IgD-negative memory B cell (primary cell): ENCODE data around the gene EML1. TPM values are rescaled to one million over a fixed set of nuclear protein-coding genes. Genes with fewer than 3 reads are reported as not detected.

Experiments
- H3K27ac Mint-ChIP-seq, 3 donors: one replicate each; pipeline ENCODE4 v1.8.0; 2020 to 2022; ENCODE audit warnings: mild to moderate bottlenecking in 3 of 3, mixed read lengths in 3 of 3, moderate library complexity in 1 of 3
- H3K27me3 Mint-ChIP-seq: one replicate; pipeline ENCODE4 v1.8.0; 2021; ENCODE audit warnings: mixed read lengths
- H3K36me3 Mint-ChIP-seq: one replicate; pipeline ENCODE4 v1.8.0; 2020; ENCODE audit warnings: mild to moderate bottlenecking, mixed read lengths
- H3K4me1 Mint-ChIP-seq, 3 donors: one replicate each; pipeline ENCODE4 v1.8.0; 2020 to 2022; ENCODE audit warnings: mixed read lengths in 3 of 3, mild to moderate bottlenecking in 1 of 3
- H3K4me3 Mint-ChIP-seq, 4 donors: one replicate each; pipeline ENCODE4 v1.8.0; 2020 to 2022; ENCODE audit warnings: mild to moderate bottlenecking in 4 of 4, mixed read lengths in 4 of 4, moderate library complexity in 3 of 4
- H3K9me3 Mint-ChIP-seq, 3 donors: one replicate each; pipeline ENCODE4 v1.8.0; 2020 to 2021; ENCODE audit warnings: mixed read lengths in 3 of 3, mild to moderate bottlenecking in 1 of 3
- polyA plus RNA-seq: library from polyadenylated mRNA; unstranded; fragments of 300-500 nt; fragmentation: Illumina TruSeq; gene quantifications from one replicate; pipeline ENCODE4 v1.2.3, GENCODE V29; 2021

EML1 gene
- polyA plus RNA-seq, 1 donor from 2014 or later = not detected

DNA sequence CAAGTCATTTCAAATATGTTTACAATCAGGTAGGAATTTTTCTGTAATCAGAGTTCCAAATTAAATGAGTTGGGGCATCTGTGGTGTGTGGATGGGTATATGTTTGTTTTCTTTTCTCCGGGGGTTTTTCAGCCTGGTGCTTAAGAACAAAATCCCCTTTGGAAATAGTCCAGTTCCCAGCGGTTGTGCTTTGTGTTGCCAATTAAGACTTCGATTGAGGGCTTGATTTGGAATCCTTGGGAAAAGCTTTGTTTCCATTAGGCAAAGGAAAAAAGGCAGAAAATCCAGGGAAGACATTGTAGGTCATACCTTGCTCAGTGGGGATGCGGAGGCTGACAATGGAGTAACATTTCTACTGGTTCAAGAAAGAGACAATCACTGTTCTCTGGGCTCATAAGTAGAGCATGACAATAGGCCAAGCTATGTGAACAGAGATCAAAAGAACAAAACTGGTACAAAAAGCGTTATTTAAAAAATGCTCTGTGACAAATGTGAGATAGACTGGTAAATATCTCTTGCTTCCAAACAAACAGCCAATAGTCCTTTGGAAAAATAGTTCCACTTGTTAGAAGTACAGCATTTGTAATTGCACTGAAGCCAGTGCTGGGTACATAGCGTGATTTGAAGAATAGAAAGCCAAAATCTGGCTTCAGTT is 79.7 kb downstream of the EML1 start:
- peaks cover 20% of the 10 kb centered on the region for H3K27me3 Mint-ChIP-seq

DNA sequence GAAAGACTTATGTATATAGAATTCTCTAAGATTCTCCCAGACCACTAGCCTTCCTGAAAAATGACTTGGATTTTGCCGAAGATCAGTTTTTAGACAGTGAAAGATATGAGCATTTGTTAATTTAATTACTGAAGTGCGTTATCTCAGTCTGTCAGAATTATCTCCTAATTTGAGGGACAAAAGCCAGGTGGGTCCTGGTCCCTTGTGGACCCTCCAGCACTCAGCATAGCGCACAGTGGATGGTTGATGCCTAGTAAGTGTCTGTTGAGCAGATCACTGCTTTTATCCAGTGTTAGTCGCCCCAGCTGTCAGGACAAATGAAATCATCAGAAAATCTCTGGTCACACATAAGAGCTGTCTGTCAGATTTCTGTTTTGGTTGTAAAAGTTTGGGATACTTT is 80.4 kb downstream of the EML1 start:
- Mint-ChIP-seq H3K9me3 (no peaks in the 10 kb centered on the region), H3K27ac (no peak overlapping the region), H3K4me1 (no peaks in the 10 kb centered on the region), H3K27me3 (peaks cover 20% of the 10 kb centered on the region), H3K36me3 (no peaks in the 10 kb centered on the region), H3K4me3 (no peak overlapping the region)

More for the DNA sequence above, 79.7 kb downstream of the EML1 start:
- Mint-ChIP-seq H3K27ac (no peak overlapping the region), H3K9me3 (no peaks in the 10 kb centered on the region), H3K36me3 (no peaks in the 10 kb centered on the region), H3K4me1 (no peaks in the 10 kb centered on the region), H3K4me3 (no peak overlapping the region)

DNA sequence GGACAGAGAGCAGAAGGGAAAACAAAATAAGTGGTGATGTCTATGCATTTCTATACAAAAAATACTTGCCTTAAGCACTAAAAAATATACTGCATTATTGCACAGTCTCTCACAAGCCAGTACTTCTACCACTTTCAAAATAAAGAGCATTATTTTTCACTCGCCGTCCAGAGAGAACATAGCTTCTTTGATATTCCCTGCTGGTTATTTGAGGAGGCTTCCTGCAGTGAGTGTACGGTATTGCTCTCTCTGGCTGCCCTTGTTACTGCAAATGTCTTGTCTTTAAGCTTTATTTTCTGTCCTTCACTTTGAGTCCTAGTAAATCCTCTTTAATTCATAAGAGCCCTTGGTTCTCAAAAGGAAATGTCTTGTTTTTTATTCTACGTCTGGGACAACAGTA is 81.1 kb downstream of the EML1 start:
- Mint-ChIP-seq H3K27me3 (peaks cover 18% of the 10 kb centered on the region), H3K4me1 (no peaks in the 10 kb centered on the region), H3K9me3 (no peaks in the 10 kb centered on the region), H3K4me3 (no peak overlapping the region), H3K36me3 (no peaks in the 10 kb centered on the region), H3K27ac (no peak overlapping the region)

DNA sequence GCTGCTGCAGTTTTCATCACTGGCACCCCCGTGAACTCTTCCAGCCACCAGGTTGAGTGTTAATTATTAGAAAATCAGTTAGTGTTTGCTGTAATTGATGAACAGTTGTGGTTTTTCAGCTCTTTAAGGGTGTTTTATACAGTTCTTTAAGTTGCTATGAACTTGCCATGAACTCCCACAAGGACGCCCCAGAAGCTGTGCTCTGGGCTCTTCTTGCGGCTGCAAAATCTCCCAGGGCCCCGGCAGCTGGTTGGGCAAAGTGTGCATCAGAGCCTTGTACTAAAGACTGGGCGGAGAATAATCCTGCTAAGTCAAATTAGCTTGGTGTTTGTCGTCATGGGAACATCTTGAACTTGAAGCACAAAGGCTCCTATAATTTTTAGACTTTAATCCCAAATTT is 82.2 kb downstream of the EML1 start:
- H3K4me1 Mint-ChIP-seq = no peaks in the 10 kb centered on the region
- no peak overlapping the region for H3K27ac Mint-ChIP-seq
- H3K27me3 Mint-ChIP-seq = peaks cover 17% of the 10 kb centered on the region

DNA sequence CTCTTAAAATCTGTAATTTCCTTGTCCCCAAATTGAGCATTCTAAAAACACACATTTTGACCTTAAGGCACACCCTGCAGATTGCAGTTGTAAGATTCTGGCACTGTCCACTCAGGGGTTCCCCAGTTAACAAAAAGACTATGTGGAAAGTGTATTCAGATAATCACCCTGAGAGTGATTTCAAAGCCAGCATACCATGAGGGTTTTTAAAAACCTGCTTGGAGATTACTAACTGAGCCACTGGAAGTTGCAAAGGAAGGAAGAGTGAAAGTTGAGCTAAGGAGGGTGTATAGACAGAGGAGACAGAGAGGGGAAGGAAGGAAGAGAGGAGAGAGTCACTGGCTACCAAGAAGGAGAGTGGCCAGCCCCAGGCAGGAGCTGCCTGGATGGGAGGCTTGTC is 82.6 kb downstream of the EML1 start:
- H3K9me3 Mint-ChIP-seq = no peaks in the 10 kb centered on the region
- peaks cover 17% of the 10 kb centered on the region for H3K27me3 Mint-ChIP-seq
- no peak overlapping the region for H3K4me3 Mint-ChIP-seq
- H3K27ac Mint-ChIP-seq = no peak overlapping the region
- no peaks in the 10 kb centered on the region for H3K36me3 Mint-ChIP-seq
- no peaks in the 10 kb centered on the region for H3K4me1 Mint-ChIP-seq

More for the DNA sequence above, 82.2 kb downstream of the EML1 start:
- H3K9me3 Mint-ChIP-seq = no peaks in the 10 kb centered on the region
- H3K36me3 Mint-ChIP-seq = no peaks in the 10 kb centered on the region
- no peak overlapping the region for H3K4me3 Mint-ChIP-seq

DNA sequence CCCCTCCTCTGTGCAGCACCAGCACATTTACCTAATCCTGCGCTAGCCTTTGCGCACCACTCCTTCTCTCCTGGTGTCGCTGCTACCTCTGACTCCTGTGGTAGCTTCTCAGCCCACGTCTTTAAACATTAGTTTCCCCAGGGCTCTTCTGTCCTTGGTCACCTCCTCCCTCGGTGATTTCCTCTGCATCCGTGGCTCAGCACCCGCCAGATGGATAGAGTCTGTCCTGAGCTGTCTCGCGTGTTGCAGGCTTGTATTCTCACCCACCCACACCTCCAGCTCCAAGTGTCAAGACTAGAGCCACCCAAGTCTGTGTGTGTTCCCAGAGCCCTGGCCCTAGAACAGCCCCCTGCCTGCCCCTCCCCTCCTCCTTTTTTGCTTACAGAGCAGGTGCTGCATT is 83.2 kb downstream of the EML1 start:
- H3K27me3 Mint-ChIP-seq = peaks cover 17% of the 10 kb centered on the region
- H3K4me1 Mint-ChIP-seq = no peaks in the 10 kb centered on the region
- no peak overlapping the region for H3K4me3 Mint-ChIP-seq
- no peaks in the 10 kb centered on the region for H3K9me3 Mint-ChIP-seq
- H3K36me3 Mint-ChIP-seq = no peaks in the 10 kb centered on the region
- H3K27ac Mint-ChIP-seq = no peak overlapping the region

DNA sequence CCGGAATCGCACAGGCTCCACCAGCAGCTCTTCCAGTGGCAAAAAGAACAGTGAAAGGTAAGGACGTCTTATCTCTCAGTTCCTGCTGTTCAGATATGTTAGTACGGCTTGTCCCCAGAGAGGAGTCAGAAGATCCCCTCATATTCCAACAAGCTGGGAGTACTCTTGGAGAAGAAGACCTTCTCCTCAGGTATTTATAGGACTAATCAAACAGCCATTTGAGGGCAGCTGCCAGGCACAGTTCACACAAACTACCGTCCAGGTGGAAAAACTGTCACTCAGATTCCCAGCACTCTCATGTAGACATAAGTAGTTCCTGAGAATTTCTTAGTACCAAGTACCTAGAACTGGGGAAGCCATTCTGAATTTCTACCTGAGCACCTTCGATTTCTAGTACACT is 85.3 kb downstream of the EML1 start:
- peaks cover 11% of the 10 kb centered on the region for H3K27me3 Mint-ChIP-seq
- H3K9me3 Mint-ChIP-seq = no peaks in the 10 kb centered on the region

DNA sequence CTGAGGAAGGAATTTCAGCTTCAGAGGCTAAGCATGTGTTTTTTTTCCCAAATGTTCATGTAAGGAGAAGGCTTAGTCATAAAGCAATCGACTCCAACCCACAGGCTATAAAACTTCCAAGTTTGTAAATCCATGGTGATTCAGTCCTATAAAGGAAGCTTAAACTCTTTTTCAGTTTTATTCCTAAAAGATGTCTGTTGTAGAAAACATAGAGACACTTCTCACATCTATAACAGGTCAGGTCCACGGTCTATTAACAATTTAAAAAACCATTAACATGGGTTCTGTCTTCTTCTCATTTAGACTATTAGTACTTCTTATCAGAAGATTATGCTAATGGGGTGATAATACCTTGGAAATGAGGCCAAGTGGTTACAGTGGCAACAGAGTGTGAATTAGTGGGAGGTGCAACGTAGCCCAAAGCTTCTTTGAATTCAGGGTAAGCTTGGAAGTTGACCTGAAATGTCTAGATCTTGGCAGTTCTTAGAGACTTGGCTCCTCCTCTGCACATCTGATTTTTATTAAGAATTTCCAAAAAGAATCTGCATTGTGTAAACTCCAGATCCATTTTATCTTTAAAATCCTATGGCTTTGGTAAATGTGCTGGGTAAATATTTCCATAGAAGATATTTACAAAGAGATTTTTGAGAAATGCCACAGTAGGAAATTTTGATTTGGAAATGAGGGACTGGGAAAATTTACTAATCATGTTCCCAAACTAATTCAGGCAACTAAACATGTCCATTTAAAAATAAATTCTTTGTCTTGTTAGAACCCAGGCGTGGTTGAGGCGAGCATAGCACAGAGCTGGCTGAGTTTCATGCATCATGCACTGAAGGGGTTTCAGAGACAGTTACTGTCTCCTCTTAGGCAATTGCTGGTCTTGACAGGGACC is 86.4 kb downstream of the EML1 start:
- Mint-ChIP-seq H3K36me3 (no peaks in the 10 kb centered on the region), H3K27ac (no peak overlapping the region)

More for the DNA sequence above, 85.3 kb downstream of the EML1 start:
- no peaks in the 10 kb centered on the region for H3K4me1 Mint-ChIP-seq
- no peak overlapping the region for H3K27ac Mint-ChIP-seq
- H3K4me3 Mint-ChIP-seq = no peak overlapping the region
- H3K36me3 Mint-ChIP-seq = no peaks in the 10 kb centered on the region

DNA sequence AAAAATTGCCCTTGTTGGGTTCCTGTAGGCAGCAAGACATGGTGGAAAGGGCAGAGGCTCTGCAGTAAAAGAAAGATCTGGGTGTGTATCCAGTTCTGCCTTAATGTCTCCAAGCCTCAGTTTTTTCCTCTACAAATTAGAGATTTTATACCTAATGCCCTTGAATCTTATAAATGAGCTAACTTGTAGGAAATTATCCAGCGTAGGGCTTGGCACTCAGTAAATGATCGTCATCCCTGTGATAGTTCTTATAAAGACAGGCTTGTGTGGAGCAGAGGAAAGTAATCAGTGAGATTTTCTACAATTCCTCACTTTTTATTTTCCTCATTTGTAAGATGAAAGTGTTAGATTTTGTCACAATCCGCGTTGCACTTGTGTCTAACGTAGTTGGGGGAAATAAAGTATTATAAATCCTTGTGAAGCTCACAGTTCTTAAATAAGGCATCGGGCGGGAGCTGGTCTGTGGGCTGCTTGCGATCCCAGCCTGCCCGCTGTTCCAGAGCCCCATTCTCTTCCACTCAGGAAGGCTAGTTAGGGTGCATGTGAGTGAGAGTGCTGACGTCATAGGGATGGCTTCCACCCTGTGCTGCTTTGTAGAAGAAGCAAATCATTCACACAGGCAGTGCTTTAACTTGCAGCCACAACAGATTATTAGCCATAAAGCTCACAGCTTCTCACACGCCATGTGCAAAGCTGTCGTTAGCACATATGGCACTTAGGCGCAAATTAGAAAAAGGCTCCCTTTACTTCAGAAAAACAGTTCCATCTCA is 87.6 kb downstream of the EML1 start:
- no peaks in the 10 kb centered on the region for H3K9me3 Mint-ChIP-seq
- H3K27me3 Mint-ChIP-seq = peaks cover 9% of the 10 kb centered on the region
- H3K27ac Mint-ChIP-seq = no peak overlapping the region
- H3K36me3 Mint-ChIP-seq = no peaks in the 10 kb centered on the region
- no peaks in the 10 kb centered on the region for H3K4me1 Mint-ChIP-seq
- H3K4me3 Mint-ChIP-seq = no peak overlapping the region

More for the DNA sequence above, 86.4 kb downstream of the EML1 start:
- peaks cover 11% of the 10 kb centered on the region for H3K27me3 Mint-ChIP-seq
- no peaks in the 10 kb centered on the region for H3K9me3 Mint-ChIP-seq
- H3K4me1 Mint-ChIP-seq = no peaks in the 10 kb centered on the region
- H3K4me3 Mint-ChIP-seq = no peak overlapping the region

DNA sequence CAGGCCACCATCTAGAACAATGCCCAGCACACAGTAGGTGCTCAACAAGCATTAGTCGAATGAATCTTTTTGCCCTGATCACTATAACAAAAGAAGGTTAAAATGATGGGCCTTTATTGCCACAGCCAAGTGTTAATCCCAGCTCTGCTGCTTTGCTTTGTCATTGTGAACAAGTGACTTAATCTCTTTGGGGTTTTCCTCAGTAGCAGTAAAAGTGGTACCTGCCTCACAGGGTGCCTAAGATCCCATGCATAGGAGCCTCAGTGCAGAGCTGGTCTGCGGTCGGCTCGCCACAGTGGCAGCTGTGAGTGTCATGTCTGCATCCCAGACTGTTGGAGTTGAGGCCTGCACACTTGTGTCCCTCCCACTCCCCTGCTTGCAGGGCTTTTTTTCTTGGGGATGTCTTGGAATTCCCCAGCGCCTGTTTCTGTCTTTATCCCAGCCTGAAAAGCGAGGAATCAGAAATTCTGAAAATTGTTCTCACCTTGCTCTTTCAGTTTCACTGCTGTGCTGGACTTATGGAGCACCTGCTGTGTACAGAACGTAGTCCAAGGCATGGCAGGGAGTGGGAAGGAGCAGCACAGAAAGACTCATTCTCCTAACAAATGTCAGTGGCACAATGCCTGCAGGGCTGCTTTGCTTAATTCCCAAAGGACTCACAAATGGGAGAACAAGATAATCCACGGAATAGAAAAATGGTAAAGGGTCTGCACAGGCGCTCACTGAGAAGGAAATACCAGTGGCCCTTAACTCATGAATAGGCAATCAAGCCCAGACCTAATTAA is 90.8 kb downstream of the EML1 start:
- H3K9me3 Mint-ChIP-seq = no peaks in the 10 kb centered on the region
- no peaks in the 10 kb centered on the region for H3K4me1 Mint-ChIP-seq
- peak overlapping the region in 1 of 3 donors; percentile 20 for H3K27ac Mint-ChIP-seq

DNA sequence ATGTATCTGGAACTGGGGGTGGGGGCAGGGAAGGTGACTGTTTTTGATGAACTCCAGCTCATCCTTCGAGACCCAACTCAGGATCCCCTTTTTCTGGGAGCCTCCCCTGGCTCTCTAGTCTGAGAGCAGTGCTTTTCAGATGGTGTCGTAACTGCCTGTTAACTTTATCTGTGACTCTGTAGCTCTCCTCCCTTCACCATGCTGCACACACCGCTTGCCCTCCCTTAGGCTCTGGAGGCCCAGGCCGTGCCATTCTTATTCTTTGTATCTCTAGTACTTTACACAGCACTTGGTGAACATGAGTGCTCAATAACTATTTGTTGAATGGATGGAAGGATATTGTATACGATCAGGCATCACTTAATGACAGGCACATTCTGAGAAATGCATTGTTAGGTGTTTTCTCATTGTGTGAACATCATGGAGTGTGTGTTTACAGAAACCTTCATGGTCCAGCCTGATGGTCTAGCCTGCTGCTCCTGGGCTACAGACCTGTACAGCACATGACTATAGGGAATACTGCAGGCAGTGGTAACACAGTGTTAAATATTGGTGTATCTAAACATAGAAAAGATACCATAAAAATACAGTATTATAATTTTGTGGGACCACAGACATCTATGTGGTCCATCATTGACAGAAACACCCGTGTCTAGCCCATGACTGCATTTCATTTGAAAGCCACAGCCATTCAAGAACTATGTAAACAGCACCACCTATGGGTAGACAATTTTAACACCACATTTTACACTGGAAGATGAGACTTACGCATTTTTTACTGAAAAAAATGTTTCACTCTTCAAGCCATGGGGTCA is 91.8 kb downstream of the EML1 start:
- no peak overlapping the region for H3K27ac Mint-ChIP-seq

More for the DNA sequence above, 90.8 kb downstream of the EML1 start:
- H3K27me3 Mint-ChIP-seq = peaks cover 6% of the 10 kb centered on the region
- no peaks in the 10 kb centered on the region for H3K36me3 Mint-ChIP-seq
- no peak overlapping the region for H3K4me3 Mint-ChIP-seq

DNA sequence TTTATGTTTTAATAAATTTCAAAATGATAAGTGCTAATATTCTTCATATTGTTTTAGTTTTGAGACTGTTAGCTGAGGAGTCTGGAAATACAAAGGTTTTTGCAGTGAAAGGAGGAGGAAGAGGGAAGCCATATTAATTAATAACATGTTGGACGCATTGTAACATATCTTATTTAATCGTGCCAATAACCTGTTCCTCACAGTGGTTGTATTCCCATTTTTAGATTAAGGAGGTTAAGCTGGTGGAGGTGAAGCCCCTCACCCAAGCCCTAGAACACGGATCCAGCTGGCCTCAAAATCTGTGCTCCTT is 92.4 kb downstream of the EML1 start:
- H3K4me3 Mint-ChIP-seq = no peak overlapping the region
- no peak overlapping the region for H3K27ac Mint-ChIP-seq
- no peaks in the 10 kb centered on the region for H3K9me3 Mint-ChIP-seq
- H3K36me3 Mint-ChIP-seq = no peaks in the 10 kb centered on the region
- peaks cover 4% of the 10 kb centered on the region for H3K27me3 Mint-ChIP-seq
- H3K4me1 Mint-ChIP-seq = no peaks in the 10 kb centered on the region

More for the DNA sequence above, 91.8 kb downstream of the EML1 start:
- H3K4me3 Mint-ChIP-seq = no peak overlapping the region
- no peaks in the 10 kb centered on the region for H3K36me3 Mint-ChIP-seq
- H3K4me1 Mint-ChIP-seq = no peaks in the 10 kb centered on the region
- no peaks in the 10 kb centered on the region for H3K9me3 Mint-ChIP-seq
- peaks cover 6% of the 10 kb centered on the region for H3K27me3 Mint-ChIP-seq

DNA sequence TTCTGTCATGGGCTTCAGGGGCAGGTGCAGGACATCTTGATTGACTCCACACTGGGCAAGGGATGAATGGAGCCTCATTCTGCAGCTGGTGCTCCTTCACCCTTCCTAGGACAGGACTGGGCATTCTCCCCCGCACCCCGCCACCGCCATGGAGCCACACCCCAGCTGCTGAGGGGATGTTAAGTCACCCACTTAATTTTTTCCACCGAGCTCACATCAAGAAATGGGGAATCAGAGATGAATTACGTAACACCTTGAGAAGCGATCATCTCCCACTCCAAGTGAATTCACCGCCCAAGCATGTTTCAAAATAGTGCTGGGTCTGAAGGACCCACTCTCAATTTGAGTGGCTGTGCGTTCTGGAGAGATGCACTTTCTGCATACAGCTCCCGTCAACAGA is 94.2 kb downstream of the EML1 start:
- H3K4me3 Mint-ChIP-seq = no peak overlapping the region
- H3K36me3 Mint-ChIP-seq = no peaks in the 10 kb centered on the region
- no peaks in the 10 kb centered on the region for H3K9me3 Mint-ChIP-seq
- no peak overlapping the region for H3K27ac Mint-ChIP-seq
- peaks cover 4% of the 10 kb centered on the region for H3K27me3 Mint-ChIP-seq
- no peaks in the 10 kb centered on the region for H3K4me1 Mint-ChIP-seq

DNA sequence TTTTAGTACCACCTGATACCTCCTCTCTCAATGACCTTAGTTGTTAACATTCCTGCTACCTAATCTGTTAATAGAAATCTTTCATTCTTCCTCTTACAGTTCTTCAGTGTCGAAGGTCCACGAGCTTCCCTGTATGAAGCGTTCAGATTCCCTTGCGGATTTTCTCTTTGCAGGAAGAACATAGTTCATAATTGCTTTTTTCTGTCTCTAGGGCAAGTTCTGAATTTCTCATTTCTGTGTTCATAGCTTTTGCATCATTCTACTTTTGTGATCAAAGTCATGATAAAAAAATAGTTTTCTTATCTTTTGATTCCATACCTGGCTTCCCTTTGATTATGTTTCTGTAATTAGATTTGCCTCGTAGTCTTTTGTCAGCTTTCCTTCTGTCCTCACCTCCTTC is 94.9 kb downstream of the EML1 start:
- H3K36me3 Mint-ChIP-seq = no peaks in the 10 kb centered on the region
- H3K4me3 Mint-ChIP-seq = no peak overlapping the region
- H3K4me1 Mint-ChIP-seq = no peaks in the 10 kb centered on the region
- peaks cover 4% of the 10 kb centered on the region for H3K27me3 Mint-ChIP-seq
- no peak overlapping the region for H3K27ac Mint-ChIP-seq
- no peaks in the 10 kb centered on the region for H3K9me3 Mint-ChIP-seq
